GM18909 (cell line): ENCODE data around the gene HTRA3.

Experiments
- ATAC-seq: cut with Tn5 transposase; IDR thresholded peaks from one replicate; pipeline ENCODE4 v1.9.1; 2021; ENCODE audit warnings: mild to moderate bottlenecking; ENCODE audit not compliant: unreplicated experiment, poor library complexity

HTRA3 gene

GRCh38 chr4:8321771-8322170, 52.2 kb downstream of the HTRA3 start:
- no peak for ATAC-seq

- no peak for ATAC-seq
Observed at GRCh38 chr4:8322794-8323704, 53.5 kb downstream of the HTRA3 start.

- no peak for ATAC-seq
Observed at GRCh38 chr4:8323947-8324555, 54.5 kb downstream of the HTRA3 start.

GRCh38 chr4:8324640-8325239, 55.2 kb downstream of the HTRA3 start:
- no peak for ATAC-seq

GRCh38 chr4:8325291-8325973, 55.9 kb downstream of the HTRA3 start:
- ATAC-seq: no peak

GRCh38 chr4:8326206-8326605, 56.7 kb downstream of the HTRA3 start:
- no peak for ATAC-seq

GRCh38 chr4:8328456-8328855, 58.9 kb downstream of the HTRA3 start:
- ATAC-seq: no peak

GRCh38 chr4:8328866-8329559, 59.5 kb downstream of the HTRA3 start:
- no peak for ATAC-seq

GRCh38 chr4:8329560-8329858, 60.0 kb downstream of the HTRA3 start:
- no peak for ATAC-seq

GRCh38 chr4:8329859-8330761, 60.6 kb downstream of the HTRA3 start:
- no peak for ATAC-seq

GRCh38 chr4:8330821-8331574, 61.4 kb downstream of the HTRA3 start:
- no peak for ATAC-seq

GRCh38 chr4:8331575-8331955, 62.0 kb downstream of the HTRA3 start:
- ATAC-seq: no peak

- ATAC-seq: no peak
Observed at GRCh38 chr4:8332038-8332857, 62.7 kb downstream of the HTRA3 start.

GRCh38 chr4:8332891-8333331, 63.4 kb downstream of the HTRA3 start:
- no peak for ATAC-seq

- no peak for ATAC-seq
Observed at GRCh38 chr4:8333726-8334460, 64.3 kb downstream of the HTRA3 start.

GRCh38 chr4:8334786-8335460, 65.4 kb downstream of the HTRA3 start:
- ATAC-seq: no peak

- no peak for ATAC-seq
Observed at GRCh38 chr4:8335848-8336247, 66.3 kb downstream of the HTRA3 start.
